ENCODE results near the gene VTN. TPM values are rescaled to one million over a fixed set of nuclear protein-coding genes. Genes with fewer than 3 reads are reported as not detected.
A peak's percentile ranks its signal among the peaks of the same experiment; 100 is the strongest.

VTN gene
- total RNA-seq, 4 donors from 2014 or later: 0.33 to 0.39 TPM; not detected in 2

DNA sequence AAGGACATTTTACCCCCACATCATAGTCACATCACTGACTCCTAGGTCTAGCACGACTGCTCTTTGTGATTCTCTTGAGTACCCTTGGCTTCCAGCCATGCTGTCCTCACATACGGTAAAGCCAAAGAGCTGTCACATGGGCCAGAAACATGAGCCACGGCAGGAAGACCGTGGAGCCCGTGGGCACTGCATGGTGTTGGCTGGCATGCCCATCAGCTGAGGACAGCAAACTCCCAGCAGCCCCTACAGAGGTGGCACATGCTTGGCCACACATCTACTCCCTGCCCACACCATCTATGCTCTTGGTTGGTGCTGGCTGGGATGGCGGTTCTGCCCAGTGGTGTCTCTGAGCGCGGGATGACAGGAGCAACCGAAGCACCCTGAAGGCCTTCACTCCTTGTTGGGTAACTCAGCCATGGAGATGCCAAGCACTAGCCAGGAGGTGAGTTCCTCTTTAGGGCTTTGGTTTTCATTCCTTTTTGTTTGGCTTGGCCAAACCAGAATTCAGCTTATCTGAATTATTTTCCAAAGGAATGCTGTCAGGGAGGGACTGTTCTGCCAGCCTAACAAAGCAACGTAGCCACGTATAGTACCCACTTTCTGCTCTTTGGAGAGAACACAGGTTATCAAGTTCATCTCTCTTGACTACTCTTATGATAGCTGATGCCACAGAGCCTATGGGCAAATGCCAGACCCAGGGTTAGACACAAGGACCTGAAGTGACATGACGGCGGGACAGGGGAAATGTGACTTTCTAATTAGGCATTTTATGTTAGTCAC, 24.5 kb downstream of the VTN start:
- intact Hi-C loops (cut with DNase I): no loop called here
- peaks cover 0 to 22% of the 10 kb centered on the region in 2 donors for H3K4me1 ChIP-seq
- no peaks in the 10 kb centered on the region for H3K27me3 ChIP-seq
- TF ChIP-seq POLR2A (IDR thresholded peaks at IDR 0.05): no peak
- TF ChIP-seq, protein P1, sequence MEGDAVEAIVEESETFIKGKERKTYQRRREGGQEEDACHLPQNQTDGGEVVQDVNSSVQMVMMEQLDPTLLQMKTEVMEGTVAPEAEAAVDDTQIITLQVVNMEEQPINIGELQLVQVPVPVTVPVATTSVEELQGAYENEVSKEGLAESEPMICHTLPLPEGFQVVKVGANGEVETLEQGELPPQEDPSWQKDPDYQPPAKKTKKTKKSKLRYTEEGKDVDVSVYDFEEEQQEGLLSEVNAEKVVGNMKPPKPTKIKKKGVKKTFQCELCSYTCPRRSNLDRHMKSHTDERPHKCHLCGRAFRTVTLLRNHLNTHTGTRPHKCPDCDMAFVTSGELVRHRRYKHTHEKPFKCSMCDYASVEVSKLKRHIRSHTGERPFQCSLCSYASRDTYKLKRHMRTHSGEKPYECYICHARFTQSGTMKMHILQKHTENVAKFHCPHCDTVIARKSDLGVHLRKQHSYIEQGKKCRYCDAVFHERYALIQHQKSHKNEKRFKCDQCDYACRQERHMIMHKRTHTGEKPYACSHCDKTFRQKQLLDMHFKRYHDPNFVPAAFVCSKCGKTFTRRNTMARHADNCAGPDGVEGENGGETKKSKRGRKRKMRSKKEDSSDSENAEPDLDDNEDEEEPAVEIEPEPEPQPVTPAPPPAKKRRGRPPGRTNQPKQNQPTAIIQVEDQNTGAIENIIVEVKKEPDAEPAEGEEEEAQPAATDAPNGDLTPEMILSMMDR (IDR thresholded peaks at IDR 0.05): no peak
- H3K9me3 ChIP-seq: no peaks in the 10 kb centered on the region
- 57 to 64% methylated on average over 10 to 13 of the region's 13 CpGs for WGBS, 2 donors
- no peak overlapping the region for H3K27ac ChIP-seq
- H3K4me3 ChIP-seq (replicated peaks in 1 of 3): no peak overlapping the region
- DNase-seq: peak; percentile 63 to 68
- peaks cover 68 to 75% of the 10 kb centered on the region in 2 donors for H3K36me3 ChIP-seq

DNA sequence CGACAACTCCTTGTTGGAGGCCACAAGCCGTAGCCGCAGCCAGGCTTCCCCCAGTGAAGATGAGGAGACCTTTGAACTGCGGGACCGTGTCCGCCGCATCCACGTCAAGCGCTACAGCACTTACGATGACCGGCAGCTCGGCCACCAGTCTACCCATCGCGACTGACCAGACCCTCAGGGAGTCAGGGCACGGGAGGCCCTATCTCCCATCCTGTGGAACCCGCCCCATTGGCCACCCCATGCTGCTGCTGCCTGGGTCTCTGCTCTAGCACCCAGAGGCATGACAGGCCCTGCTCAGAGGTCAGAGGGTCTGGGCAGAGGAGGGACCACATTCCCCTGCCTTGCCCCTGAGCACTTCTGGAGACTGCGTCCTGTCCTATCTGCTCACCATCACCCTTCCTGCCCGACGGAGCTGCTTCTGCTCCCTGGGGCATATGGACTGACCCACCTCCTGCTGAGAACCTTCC, 25.6 kb downstream of the VTN start:
- no peaks in the 10 kb centered on the region for H3K9me3 ChIP-seq
- WGBS, 2 donors: 90% methylated on average over 16 to 17 of the region's 19 CpGs
- no peaks in the 10 kb centered on the region for H3K27me3 ChIP-seq
- intact Hi-C loops (cut with DNase I): no loop called here
- no peak overlapping the region for H3K4me3 ChIP-seq (replicated peaks in 1 of 3)
- H3K36me3 ChIP-seq: peaks cover 67 to 70% of the 10 kb centered on the region in 2 donors
- no peak for DNase-seq
- H3K4me1 ChIP-seq: peaks cover 0 to 22% of the 10 kb centered on the region in 2 donors
- no peak for TF ChIP-seq POLR2A (IDR thresholded peaks at IDR 0.05)
- TF ChIP-seq, protein P1 (IDR thresholded peaks at IDR 0.05): no peak
- no peak overlapping the region for H3K27ac ChIP-seq

DNA sequence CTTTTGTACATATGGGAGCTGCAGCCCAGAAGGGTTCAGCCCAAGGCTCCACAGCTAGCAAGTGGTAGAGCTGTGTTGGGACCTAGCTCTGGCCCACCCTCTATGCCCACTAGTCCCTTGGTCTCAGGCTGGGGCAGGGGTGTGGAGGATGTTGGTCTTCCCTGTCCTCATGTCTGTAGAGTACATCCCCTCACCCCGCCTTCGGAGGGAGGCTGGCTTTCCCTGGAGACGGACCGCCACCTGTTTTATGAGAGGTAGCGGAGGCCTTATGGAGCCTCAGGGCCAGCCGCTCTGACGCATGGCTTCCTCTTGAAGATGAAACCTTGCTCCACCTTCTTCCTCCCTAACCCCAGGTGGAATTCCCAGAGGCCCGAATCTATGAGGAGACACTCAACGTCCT, 26.1 kb downstream of the VTN start:
- H3K36me3 ChIP-seq: peaks cover 66 to 72% of the 10 kb centered on the region in 2 donors
- peaks cover 0 to 22% of the 10 kb centered on the region in 2 donors for H3K4me1 ChIP-seq
- DNase-seq: peak in 1 of 2 donors; percentile 15
- peak overlapping the region; percentile 28 to 40 (median 31) for H3K27ac ChIP-seq
- H3K9me3 ChIP-seq: no peaks in the 10 kb centered on the region
- intact Hi-C loops (cut with DNase I): no loop called here
- WGBS, 2 donors: 87 to 92% methylated on average over 9 of the region's 9 CpGs
- no peak overlapping the region for H3K4me3 ChIP-seq (replicated peaks in 1 of 3)
- TF ChIP-seq POLR2A (IDR thresholded peaks at IDR 0.05): no peak
- TF ChIP-seq, protein P1 (IDR thresholded peaks at IDR 0.05): no peak
- no peaks in the 10 kb centered on the region for H3K27me3 ChIP-seq

DNA sequence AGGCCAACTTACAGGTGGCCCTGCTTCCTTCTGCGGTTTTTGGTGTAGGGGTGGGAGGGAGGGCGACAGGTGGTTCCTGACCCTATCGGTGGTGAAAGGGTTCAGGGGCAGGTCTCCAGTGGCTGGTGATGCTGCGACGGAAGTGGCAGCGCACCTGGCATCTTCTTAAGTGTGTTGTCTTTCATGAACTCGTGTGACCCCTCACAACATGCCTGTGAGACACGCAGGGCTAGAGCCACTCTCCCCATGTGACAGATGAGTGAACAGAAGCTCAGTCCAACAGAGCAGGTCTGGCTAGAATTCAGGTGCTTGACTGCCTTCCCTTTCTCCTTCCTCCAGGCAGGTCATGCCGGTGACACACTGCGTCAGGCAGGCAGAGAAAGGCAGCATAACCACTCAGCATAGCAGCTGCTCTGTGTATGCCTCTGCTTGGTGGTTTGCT, 26.6 kb downstream of the VTN start:
- Histone ChIP-seq H3K4me1 (peaks cover 0 to 22% of the 10 kb centered on the region in 2 donors), H3K4me3 (replicated peaks in 1 of 3) (no peak overlapping the region), H3K9me3 (no peaks in the 10 kb centered on the region), H3K27me3 (no peaks in the 10 kb centered on the region), H3K27ac (peak overlapping the region in 2 of 3 donors; percentile 28 to 40), H3K36me3 (peaks cover 61 to 68% of the 10 kb centered on the region in 2 donors)
- TF ChIP-seq POLR2A (IDR thresholded peaks at IDR 0.05): peak in 1 of 2 donors; percentile 9
- TF ChIP-seq, protein P1 (IDR thresholded peaks at IDR 0.05): no peak
- peak; percentile 82 to 86 for DNase-seq
- intact Hi-C loops (cut with DNase I): no loop called here
- 44 to 45% methylated on average over 9 to 10 of the region's 10 CpGs for WGBS, 2 donors

DNA sequence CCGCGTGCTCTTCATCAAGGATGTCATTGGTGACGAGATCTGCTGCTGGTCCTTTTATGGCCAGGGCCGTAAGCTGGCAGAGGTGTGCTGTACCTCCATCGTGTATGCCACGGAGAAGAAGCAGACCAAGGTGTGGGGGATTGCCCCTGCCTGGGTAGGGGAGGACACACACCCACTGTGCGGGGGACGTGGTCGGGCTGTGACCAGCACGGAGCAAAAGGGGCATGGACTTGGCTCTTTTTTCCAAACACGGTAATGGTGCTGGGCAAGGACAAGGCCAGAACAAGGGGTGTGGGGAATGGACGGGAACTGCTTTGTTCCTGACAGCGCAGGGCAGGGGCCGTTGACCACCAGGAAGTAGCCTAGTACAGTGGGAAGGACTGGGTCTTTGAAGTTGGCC, 27.8 kb downstream of the VTN start:
- TF ChIP-seq, protein P1 (IDR thresholded peaks at IDR 0.05): no peak
- TF ChIP-seq POLR2A (IDR thresholded peaks at IDR 0.05): no peak
- H3K36me3 ChIP-seq: peaks cover 49 to 57% of the 10 kb centered on the region in 2 donors
- no peak for DNase-seq
- no peak overlapping the region for H3K4me3 ChIP-seq (replicated peaks in 1 of 3)
- 90 to 94% methylated on average over 14 of the region's 14 CpGs for WGBS, 2 donors
- H3K4me1 ChIP-seq: peaks cover 0 to 28% of the 10 kb centered on the region in 2 donors
- H3K27ac ChIP-seq: no peak overlapping the region
- H3K27me3 ChIP-seq: no peaks in the 10 kb centered on the region
- H3K9me3 ChIP-seq: no peaks in the 10 kb centered on the region
- intact Hi-C loops (cut with DNase I): no loop called here

Measured in thyroid gland (tissue), 4 donors.